Urinary bladder (tissue), 4 donors: ENCODE measurements around the gene TRHDE. TPM values are rescaled to one million over a fixed set of nuclear protein-coding genes. Genes with fewer than 3 reads are reported as not detected.

Experiments used
- DNase-seq: peaks from one replicate; pipeline ENCODE4 v3.0.0-alpha.2; 2015; ENCODE audit errors: extremely low spot score
- H3K27ac ChIP-seq: one replicate; pipeline ENCODE4 v1.5.1; 2013; ENCODE audit warnings: low read depth, mild to moderate bottlenecking, moderate library complexity
- H3K36me3 ChIP-seq: one replicate; pipeline ENCODE4 v1.6.1; 2013; ENCODE audit warnings: mild to moderate bottlenecking, moderate library complexity; ENCODE audit not compliant: insufficient read depth
- H3K4me1 ChIP-seq: one replicate; pipeline ENCODE4 v1.6.1; 2013; ENCODE audit warnings: mild to moderate bottlenecking, moderate library complexity; ENCODE audit not compliant: insufficient read depth
- H3K4me3 ChIP-seq: one replicate; pipeline ENCODE4 v1.5.1; 2013; ENCODE audit warnings: low read depth, low read length
- WGBS: extraction: QIAGEN DNeasy Blood & Tissue Kit; methylation state at CpG from one replicate; pipeline ENCODE4 v1.1.7; 2013; 5-methylcytosine and 5-hydroxymethylcytosine counted together
- polyA plus RNA-seq: library from polyadenylated mRNA; stranded (reverse); fragments of 200-250 nt; gene quantifications from one replicate; pipeline ENCODE4 v1.2.3, GENCODE V29; 2013
- total RNA-seq: library from RNA; depleted of rRNA; stranded (reverse); fragments of >200 nt; gene quantifications from one replicate; pipeline ENCODE4 v1.2.3, GENCODE V29; 2014
- donor health status: healthy with polysubstance abuse.
- donor health status: healthy.

The TRHDE gene
- total and polyA plus RNA-seq, 2 donors, result 1.9 to 21.4 TPM

GRCh38 chr12:72366255-72366654 lies 94.1 kb downstream of the TRHDE start:
- no peak overlapping the region for H3K27ac ChIP-seq
- H3K36me3 ChIP-seq, result no peaks in the 10 kb centered on the region
- 59% methylated on average over 3 of the region's 3 CpGs for WGBS
- no peaks in the 10 kb centered on the region for H3K4me1 ChIP-seq
- DNase-seq, result no peak
- H3K4me3 ChIP-seq, result no peak overlapping the region

- no peaks in the 10 kb centered on the region for H3K4me1 ChIP-seq
- H3K27ac ChIP-seq, result no peak overlapping the region
- 96% methylated on average over 1 of the region's 1 CpG for WGBS
- no peak for DNase-seq
- no peaks in the 10 kb centered on the region for H3K36me3 ChIP-seq
- H3K4me3 ChIP-seq, result no peak overlapping the region
These were observed 96.1 kb downstream of the TRHDE start for GRCh38 chr12:72368298-72368697.

DNA sequence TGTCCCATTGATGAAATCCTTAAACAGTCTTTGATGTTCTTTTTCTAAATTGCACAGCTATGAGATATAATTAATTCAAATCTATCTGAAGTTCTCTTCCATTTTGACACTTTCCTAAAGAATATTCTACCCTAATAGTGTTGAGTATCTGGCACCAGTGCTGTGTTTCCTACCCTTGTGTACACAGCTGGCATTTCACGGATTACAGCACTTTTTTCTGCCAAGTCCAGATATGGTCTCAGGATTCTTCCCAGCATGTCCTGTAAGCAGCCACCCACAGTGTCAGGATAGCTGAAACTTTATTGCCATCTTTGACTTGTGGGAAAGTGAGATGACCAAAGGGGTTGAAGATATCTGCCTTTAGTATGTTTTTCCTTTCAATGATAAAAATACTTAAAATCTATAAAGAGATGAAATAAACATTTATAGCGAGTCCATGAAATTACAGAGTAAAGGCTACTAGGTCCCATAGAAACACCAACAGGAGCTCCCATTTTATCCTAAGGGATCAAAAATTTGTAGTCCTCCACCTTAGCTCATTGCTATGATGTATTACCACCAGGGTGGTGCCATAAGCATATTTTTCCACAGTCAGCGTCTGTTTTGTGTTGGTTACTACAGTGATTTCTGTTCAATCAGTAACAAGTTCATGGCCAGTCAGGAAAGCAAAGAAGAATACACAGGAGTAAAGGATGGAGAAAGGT lies 96.7 kb downstream of the TRHDE start:
- Histone ChIP-seq H3K4me1 (no peaks in the 10 kb centered on the region), H3K27ac (no peak overlapping the region), H3K4me3 (no peak overlapping the region), H3K36me3 (no peaks in the 10 kb centered on the region)
- no peak for DNase-seq
- 48% methylated on average over 3 of the region's 3 CpGs for WGBS

- H3K4me1 ChIP-seq, result no peaks in the 10 kb centered on the region
- DNase-seq, result no peak
- no peak overlapping the region for H3K27ac ChIP-seq
- 19% methylated on average over 4 of the region's 4 CpGs for WGBS
- H3K4me3 ChIP-seq, result no peak overlapping the region
- no peaks in the 10 kb centered on the region for H3K36me3 ChIP-seq
These were observed 97.3 kb downstream of the TRHDE start for GRCh38 chr12:72369423-72369959.

DNA sequence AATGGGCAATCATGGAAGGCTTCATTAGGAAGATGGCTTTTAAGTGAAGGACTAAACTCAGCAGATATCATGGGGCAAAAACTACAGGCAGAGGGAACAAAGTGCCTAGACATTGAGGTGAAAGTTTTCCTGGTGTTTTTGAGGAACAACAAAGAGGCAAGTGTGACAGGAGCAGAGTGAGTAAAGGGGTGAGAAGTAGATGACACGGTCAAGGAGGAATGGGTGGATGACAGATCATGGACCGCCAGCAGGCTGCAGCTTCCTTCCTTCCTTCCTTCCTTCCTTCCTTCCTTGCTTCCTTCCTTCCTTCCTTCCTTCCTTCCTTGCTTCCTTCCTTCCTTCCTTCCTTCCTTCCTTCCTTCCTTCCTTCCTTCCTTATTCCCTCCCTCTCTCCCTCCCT lies 108.3 kb downstream of the TRHDE start:
- Histone ChIP-seq H3K4me3 (no peak overlapping the region), H3K27ac (no peak overlapping the region), H3K4me1 (no peaks in the 10 kb centered on the region), H3K36me3 (no peaks in the 10 kb centered on the region)
- 86% methylated on average over 2 of the region's 2 CpGs for WGBS
- DNase-seq, result no peak

GRCh38 chr12:72388322-72388721 lies 116.2 kb downstream of the TRHDE start:
- Histone ChIP-seq H3K4me3 (no peak overlapping the region), H3K36me3 (no peaks in the 10 kb centered on the region), H3K4me1 (no peaks in the 10 kb centered on the region), H3K27ac (no peak overlapping the region)
- no peak for DNase-seq

- H3K4me3 ChIP-seq, result no peak overlapping the region
- no peak for DNase-seq
- no peaks in the 10 kb centered on the region for H3K4me1 ChIP-seq
- H3K36me3 ChIP-seq, result no peaks in the 10 kb centered on the region
- 74% methylated on average over 1 of the region's 1 CpG for WGBS
- no peak overlapping the region for H3K27ac ChIP-seq
These were observed 118.0 kb downstream of the TRHDE start for GRCh38 chr12:72390146-72390545.

GRCh38 chr12:72406111-72406510 lies 133.9 kb downstream of the TRHDE start:
- no peak overlapping the region for H3K4me3 ChIP-seq
- 21% methylated on average over 2 of the region's 2 CpGs for WGBS
- H3K27ac ChIP-seq, result no peak overlapping the region
- peak; percentile 18 for DNase-seq
- no peaks in the 10 kb centered on the region for H3K4me1 ChIP-seq
- H3K36me3 ChIP-seq, result no peaks in the 10 kb centered on the region

DNA sequence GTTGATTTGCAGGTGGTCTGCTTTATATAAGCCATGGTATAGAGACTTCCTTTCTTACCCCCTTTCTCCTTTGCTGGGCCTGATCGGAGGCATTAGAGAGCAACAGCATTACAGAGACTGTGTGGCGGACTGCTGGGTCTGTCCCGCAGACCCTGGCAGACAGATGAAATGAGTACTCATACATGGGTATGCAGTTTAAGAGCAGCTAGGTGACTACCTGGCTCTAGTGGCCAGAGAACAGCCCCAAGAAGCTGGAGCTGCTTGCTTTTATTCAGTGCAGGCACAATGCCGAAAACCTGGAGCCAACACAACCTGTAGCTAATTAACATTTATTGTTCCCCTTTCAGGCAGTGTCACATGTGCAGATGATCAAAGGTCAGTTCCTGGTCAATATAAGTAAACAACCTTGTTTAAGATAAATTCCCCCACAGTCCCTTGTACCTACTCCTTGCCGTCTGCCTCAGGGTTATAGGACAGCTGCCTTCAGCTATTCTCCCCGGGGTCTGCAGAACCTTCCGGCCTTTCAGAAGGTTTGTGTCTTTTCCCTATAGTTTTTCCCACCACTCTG lies 160.0 kb downstream of the TRHDE start:
- 76% methylated on average over 7 of the region's 7 CpGs for WGBS
- Histone ChIP-seq H3K4me1 (no peaks in the 10 kb centered on the region), H3K27ac (no peak overlapping the region), H3K4me3 (no peak overlapping the region), H3K36me3 (no peaks in the 10 kb centered on the region)
- DNase-seq, result no peak

- WGBS, result 80% methylated on average over 1 of the region's 1 CpG
- no peaks in the 10 kb centered on the region for H3K36me3 ChIP-seq
- no peaks in the 10 kb centered on the region for H3K4me1 ChIP-seq
- no peak overlapping the region for H3K27ac ChIP-seq
- no peak for DNase-seq
- H3K4me3 ChIP-seq, result no peak overlapping the region
These were observed 161.1 kb downstream of the TRHDE start for GRCh38 chr12:72433298-72433697.

DNA sequence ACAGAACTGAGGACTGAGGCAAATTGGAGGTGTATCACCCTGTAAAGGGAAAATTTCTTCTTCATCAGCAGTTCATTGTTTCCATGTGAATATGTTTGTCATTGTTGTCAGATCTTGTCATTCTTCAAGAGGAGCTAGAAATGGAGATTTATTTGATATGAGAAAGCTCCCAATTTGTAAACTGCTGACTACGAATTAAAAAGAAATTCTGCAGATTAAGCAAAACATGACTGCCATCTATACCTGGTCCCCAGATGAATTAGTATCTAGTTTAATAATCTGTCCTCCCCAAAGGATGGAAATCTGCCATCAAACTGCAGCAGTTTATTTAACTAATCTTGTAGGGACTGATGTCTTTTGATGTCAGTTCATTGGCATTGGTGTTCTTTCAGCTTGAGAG lies 162.8 kb downstream of the TRHDE start:
- Histone ChIP-seq H3K36me3 (no peaks in the 10 kb centered on the region), H3K4me3 (no peak overlapping the region), H3K4me1 (no peaks in the 10 kb centered on the region), H3K27ac (no peak overlapping the region)
- WGBS, result 82% methylated on average over 1 of the region's 1 CpG
- no peak for DNase-seq

DNA sequence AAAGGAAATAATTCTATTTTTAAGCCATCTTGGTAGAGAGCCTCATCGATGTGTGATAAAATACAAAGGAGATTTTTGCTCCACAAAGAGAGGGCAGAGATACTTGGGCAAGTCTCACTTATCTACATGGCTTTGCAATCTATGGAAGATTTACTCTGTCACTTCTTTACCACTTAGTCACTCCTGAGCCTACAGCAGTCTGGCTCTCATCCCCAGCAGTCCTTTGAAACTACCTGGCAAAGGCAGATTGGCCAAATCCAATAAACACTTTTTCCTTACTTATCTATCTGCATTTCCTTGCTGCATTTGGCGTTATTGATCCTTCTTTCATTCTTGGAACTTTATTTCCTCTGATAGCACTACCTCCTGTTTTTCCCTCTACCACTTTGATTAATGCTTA lies 170.0 kb downstream of the TRHDE start:
- Histone ChIP-seq H3K4me3 (no peak overlapping the region), H3K36me3 (no peaks in the 10 kb centered on the region), H3K27ac (no peak overlapping the region), H3K4me1 (no peaks in the 10 kb centered on the region)
- no peak for DNase-seq
- 52% methylated on average over 2 of the region's 2 CpGs for WGBS

DNA sequence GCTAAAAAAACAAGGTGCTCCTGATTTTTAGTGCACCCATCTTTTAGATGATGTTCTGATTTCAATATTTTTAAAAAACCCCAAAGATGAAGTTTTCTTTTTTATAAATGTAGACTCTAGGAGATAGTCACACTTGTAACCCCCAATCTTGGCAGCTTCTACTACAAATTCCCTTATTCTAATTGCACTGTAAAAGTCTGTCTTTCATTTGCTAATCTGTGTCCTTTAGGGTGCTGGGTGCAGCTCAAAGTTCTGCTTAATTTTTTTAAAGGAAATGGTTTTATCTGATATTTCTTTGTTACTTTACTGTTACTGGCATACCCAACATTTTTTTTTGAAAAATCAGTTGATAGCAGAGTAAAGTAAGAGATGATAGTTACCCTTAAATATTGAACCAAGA lies 172.0 kb downstream of the TRHDE start:
- Histone ChIP-seq H3K27ac (no peak overlapping the region), H3K4me1 (no peaks in the 10 kb centered on the region), H3K36me3 (no peaks in the 10 kb centered on the region), H3K4me3 (no peak overlapping the region)
- DNase-seq, result no peak

DNA sequence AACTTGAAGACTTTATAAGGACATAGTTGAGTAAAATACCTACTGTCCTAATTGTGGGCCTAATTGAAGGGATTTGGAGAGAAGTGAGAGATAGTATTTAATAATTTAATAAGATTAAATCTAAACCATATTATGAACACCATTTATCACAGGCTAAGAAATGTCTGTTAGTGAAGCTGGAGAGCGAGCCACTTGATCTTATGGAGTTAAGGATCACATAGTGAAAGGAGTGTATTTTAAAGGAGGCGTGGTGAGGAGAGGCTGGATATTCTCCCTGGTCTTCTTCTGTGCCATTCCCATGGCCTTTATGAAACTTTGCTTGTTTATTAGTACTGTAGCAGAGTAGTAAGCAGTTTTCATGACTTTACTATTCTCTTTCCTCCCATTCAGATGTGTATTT lies 172.4 kb downstream of the TRHDE start:
- WGBS, result 83% methylated on average over 2 of the region's 2 CpGs
- H3K27ac ChIP-seq, result no peak overlapping the region
- H3K4me1 ChIP-seq, result no peaks in the 10 kb centered on the region
- H3K4me3 ChIP-seq, result no peak overlapping the region
- H3K36me3 ChIP-seq, result no peaks in the 10 kb centered on the region
- no peak for DNase-seq
